HTR-8/SVneo (cell line): ENCODE measurements around the gene GDF9.

Experiments
- DNase-seq: peaks from one replicate; pipeline ENCODE4 v3.0.0; 2011; ENCODE audit warnings: low spot score, mixed read lengths; ENCODE audit not compliant: insufficient read length
- FAIRE-seq: peaks from 2 replicates; lab custom pipeline; 2011; peaks lifted over from hg19 to GRCh38; lab: Jason Lieb, UNC

Gene GDF9, protein sequence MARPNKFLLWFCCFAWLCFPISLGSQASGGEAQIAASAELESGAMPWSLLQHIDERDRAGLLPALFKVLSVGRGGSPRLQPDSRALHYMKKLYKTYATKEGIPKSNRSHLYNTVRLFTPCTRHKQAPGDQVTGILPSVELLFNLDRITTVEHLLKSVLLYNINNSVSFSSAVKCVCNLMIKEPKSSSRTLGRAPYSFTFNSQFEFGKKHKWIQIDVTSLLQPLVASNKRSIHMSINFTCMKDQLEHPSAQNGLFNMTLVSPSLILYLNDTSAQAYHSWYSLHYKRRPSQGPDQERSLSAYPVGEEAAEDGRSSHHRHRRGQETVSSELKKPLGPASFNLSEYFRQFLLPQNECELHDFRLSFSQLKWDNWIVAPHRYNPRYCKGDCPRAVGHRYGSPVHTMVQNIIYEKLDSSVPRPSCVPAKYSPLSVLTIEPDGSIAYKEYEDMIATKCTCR

DNA sequence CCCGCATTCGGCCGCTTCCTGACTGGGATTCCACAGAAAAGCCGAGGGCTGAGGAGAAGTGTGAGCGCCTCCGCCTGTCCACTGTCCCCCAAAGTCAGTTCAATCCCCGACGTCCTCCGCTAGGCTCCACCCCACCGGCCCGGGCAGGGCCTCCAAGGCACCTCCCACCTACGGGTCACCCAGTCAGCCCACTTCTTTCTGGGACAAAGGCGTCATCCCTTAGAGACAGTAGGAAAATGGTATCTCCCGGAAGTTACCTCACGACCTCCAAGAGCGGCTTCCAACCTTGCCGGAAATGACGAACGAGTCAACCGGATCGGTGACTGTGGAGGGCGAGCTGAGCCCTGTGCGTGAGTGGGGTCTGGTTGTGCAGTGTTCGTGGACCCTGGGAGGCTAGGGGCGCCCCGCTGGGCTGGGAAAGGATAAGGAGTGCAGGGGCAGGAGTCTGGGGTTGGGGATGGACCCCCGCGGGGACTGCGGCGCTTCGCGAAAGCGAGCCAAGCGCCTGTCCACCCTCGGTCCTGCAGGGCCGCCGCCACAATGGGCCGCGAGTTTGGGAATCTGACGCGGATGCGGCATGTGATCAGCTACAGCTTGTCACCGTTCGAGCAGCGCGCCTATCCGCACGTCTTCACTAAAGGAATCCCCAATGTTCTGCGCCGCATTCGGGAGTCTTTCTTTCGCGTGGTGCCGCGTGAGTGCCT, at the start of gene GDF9, which contains the start of gene UQCRQ:
GDF9 (minus strand) TSS at position 128 of the 704 bp plus-strand sequence. CDS start 1,936 bp downstream, outside the sequence.
UQCRQ (plus strand) TSS at position 301 of the 704 bp plus-strand sequence; CDS start at position 541, 240 bp downstream.
- peak; percentile 96 for FAIRE-seq
- DNase-seq, result peak; percentile 98

DNA sequence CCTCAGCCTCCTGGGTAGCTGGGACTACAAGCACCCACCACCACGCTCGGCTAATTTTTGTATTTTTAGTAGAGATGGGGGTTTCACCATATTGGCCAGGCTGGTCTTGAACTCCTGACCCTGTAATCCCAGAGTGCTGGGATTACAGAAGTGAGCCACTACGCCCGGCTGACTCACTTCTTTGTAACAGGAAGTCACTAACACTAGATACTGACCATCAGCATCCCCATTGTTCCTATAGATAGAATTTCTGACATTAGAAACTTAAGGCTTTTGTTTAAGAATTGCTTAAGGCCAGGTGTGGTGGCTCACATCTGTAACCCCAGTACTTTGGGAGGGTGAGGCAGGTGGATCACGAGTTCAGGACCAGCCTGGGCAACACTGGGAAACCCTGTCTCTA, 49.4 kb upstream of the GDF9 start:
- no peak for DNase-seq
- FAIRE-seq, result no peak

DNA sequence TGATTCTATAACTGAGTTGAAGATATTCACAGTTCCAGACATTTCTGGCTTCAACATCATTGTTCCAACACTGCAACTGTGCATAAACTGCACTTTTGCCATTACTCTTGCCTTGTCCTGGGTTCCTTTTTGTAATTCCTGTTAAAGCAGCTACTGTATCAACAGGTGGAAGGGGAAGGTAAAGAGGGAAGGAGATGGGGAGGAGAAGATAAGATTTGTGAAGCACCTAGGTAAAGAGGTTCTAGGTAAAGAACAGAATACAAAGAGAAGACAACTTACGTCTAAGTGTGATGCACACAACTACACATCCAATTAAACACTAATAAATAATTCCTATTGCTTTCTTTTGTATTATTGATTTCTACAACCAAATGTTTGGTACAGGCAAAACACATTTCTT, 43.4 kb upstream of the GDF9 start:
- no peak for FAIRE-seq
- no peak for DNase-seq

DNA sequence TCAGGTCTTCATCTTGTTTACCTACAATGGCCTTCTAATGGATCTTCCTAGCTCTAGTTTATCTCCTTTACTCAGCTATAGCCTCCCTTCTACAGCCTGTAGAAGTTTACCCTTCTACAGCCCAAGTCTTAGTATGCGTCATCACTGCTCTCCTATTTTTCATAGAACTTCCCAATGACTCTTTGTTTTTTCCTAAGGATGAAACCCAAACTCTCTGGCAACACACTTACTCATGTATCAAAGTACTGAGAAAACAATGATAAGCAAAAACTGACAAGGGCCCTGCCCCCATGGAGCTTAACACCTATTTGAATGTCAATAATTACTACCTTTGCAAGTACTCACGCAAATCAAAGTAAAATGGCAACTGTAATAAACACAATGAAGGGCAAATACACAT, 40.9 kb upstream of the GDF9 start:
- DNase-seq (no peak), FAIRE-seq (no peak)

DNA sequence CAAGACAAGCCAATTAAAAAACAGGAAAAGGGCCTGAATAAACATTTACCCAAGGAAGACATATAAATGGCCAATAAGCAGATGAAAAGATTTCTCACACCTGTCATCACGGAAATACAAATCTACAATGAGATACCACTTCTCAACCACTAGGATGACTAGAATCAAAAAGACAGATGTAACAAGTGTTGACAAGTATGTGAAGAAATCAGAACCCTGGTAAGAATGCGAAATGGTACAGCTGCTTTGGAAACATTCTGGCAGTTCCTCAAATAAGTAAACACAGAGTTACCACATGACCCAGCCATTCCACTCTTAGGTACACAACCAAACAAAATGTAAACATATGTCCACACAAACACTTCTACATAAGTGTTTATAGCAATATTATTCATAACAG, 39.7 kb upstream of the GDF9 start:
- no peak for DNase-seq
- no peak for FAIRE-seq

DNA sequence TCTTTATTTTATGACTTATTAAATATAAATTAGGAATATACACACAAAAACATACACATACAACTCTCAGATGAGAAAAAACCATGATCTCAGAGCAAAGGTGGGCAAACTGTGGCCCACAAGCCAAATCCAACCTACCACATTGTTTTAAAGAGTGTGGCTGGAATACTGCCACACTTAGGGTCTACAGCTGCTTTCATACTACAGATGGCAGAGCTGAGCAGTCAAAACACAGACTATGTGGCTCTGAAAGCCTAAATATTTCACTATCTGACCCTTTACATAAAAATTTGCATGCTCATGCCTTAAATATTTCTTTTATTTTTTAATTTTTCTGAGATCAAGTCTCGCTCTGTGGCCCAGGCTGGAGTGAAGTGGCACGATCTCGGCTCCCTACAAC, 35.5 kb upstream of the GDF9 start:
- FAIRE-seq (no peak), DNase-seq (no peak)

DNA sequence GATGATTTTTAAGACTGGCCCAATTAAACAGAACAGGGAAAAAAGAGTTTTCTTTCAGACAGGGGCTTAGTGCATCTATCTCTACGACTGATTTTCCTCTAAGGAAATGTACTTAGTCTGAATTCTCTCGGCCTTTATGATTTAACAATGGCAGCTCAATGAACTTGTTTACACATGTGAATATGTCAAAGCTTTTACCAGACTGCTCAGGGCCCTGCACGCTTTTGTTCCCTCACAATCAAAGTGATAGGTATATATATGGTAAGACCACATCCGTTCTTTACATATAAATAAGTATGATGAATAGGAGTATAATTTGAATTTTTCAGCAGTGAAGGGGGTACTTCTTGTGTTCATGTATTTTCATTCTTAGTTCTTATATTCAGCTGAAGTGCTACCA, 34.8 kb upstream of the GDF9 start:
- no peak for FAIRE-seq
- DNase-seq, result no peak

DNA sequence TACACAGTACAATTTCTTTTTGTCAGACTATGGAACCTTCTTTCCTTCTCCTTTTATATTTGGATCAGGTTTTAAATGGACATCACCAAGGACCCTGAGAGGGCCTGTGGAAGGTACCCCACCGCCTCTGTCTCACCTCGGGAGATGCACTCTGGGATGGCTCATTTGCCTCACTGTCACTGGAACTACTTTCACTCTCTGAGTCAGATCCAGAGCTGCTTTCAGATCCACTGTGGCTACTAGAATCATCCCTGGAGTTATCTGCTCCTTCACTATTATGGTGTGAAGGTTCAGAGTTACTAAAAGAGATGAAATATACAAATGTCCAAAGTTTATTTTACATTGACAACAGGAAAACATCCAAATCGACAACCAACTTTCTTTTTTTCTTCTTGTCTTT, 31.8 kb upstream of the GDF9 start:
- FAIRE-seq, result no peak
- DNase-seq, result no peak

DNA sequence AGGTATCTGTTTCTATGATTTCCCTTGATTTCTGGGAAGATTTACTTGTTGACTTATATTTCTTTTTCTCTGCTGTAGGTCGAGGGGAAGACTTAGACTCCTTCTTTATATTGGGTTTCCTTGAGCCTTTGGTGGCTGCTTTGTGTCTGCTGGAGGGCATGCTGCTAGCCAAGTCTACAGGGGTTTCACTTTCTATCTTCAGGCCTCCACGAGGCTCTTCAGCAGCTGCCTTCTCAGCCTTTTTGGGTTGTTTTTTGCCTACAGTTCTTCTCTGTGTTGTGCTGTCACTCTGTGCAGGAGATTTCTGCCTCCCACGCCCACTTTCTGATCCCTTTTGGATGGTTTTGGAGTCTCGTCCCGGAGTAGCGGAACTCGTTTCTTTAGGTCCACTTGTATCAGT, 30.4 kb upstream of the GDF9 start:
- DNase-seq (no peak), FAIRE-seq (no peak)

DNA sequence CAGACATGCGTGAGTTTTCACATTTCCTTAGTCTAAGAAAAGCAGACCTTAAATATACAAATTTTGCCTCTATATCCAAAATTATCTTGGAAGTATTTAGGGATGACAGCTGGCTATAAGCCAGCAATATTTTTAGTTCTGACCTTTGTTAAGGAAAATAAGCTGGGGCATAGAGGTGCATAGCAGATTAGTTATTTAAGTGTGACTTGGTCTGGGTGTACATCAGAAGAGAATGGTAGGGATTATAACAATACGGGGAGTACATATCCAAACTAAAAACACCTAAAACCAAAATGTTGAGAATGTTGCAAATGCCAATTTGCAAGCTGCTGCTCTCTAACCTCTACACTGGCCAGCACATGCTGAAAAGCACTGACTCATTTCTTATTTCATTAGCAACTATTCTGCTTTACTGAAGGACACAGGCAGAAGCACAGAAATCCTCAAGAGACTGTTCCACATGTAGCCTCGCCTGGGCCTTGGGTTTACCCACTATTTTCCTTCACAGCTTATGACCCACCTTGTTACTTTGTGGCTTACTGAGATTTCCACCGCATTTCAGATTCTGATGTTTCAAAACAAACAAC, 29.5 kb upstream of the GDF9 start:
- DNase-seq, result no peak

DNA sequence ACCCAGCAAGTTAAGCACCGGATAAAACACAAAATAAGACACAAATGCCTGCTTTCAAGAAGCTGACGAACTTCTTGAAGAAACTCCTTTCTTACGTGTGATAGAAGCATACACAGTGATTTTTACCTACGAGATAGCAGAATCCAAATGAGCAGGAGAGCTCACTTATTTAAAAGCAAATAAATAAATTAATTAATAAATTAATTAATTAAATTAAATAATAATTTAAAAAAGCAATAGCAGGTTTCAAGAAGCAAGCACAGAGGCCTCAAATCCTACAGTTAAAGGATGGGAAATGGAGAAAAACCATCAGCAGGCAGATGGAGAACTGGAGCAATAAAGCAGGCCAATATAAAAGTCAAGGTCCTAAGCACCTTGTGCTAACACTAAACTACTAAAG, 24.5 kb upstream of the GDF9 start:
- FAIRE-seq, result no peak

More for the DNA sequence above, 29.5 kb upstream of the GDF9 start:
- no peak for FAIRE-seq

DNA sequence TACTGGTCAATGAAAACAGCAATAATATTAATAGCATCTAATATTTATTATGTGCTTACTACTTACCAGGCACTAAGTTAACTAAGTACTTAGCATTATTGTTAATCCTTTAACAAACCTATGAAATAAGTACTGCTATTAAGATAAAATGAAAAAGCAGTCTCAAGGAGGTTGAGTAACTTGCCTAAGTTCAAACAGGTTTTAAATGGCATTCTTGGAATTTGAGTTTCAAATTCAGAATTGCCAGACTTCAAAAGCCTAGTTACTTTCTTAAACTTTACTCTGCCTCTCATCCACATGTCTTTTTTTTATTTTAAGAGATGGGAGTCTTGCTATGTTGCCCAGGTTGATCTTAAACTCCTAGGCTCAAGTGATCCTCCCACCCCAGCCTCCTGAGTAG, 23.2 kb upstream of the GDF9 start:
- DNase-seq (no peak), FAIRE-seq (no peak)

More for the DNA sequence above, 24.5 kb upstream of the GDF9 start:
- no peak for DNase-seq

DNA sequence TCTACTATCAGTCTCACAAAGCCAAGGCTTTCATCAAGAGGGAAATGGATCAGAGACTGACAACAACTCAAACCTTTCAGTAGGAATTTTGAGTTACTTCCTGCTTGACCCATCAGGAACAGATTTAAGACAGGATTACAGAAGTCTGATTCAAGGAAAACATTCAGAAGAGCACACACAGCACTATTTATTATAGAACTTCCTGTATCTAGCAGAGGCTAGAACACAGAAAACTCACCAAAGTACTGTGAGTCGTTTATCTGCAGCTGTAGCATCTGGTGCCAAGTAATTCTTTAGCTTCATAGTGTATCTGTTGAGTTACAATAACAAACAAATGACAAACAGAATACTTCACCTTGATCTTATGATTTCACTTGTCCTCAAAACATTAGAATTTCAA, 21.0 kb upstream of the GDF9 start:
- DNase-seq (no peak), FAIRE-seq (no peak)

DNA sequence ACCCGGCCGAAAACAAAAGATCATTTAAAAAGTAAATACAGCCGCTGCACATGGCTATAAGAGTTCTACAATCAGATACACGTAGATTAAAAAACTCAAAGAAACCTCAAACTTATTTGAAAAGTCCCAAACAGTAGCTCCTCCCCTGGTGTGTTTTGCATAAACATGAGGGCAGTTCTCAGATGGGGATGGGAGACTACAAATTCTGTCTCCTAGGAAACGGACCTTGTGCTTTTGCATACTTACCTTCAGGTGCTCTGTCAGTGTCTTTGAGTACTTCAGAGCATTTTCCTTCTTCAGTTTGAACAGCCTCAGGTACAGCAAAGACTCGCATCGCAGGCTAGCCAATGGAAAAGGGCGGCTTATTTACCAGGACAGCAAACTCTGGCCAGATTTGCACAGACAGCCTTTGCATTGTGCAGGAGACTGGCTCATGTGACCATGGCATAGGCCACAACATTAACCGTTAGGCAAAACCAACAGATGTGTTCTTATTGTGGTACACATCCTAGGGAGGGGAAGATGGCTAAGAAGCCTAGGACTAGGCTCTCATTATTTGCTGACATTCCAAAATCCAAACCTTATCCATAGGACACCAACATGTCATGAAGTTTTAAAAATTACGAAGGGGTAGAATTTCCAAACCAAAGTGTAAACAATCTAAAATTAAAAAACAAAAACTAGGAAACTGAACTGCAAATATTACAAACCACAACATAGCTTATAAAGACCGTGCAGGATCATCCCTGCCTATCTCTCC, 20.0 kb upstream of the GDF9 start:
- DNase-seq (no peak), FAIRE-seq (no peak)

DNA sequence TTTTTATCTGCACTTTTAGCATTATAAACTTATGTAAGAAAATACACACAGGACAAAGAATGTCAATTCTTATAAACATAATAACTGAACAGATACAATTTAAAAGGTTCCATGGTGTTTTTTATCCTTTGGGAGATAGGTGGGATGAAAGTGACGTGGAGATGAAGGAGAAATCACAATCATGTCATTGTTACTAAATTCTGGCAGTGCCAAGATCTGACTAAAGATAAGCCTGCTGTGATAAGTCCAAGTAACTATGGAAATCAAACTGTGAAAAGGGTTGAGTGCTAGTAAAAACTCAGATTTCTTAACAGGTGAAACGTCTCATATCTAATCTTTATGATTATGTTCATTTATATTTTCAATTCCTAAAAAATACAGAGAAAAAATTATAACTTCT, 18.3 kb upstream of the GDF9 start:
- no peak for FAIRE-seq
- DNase-seq, result no peak

DNA sequence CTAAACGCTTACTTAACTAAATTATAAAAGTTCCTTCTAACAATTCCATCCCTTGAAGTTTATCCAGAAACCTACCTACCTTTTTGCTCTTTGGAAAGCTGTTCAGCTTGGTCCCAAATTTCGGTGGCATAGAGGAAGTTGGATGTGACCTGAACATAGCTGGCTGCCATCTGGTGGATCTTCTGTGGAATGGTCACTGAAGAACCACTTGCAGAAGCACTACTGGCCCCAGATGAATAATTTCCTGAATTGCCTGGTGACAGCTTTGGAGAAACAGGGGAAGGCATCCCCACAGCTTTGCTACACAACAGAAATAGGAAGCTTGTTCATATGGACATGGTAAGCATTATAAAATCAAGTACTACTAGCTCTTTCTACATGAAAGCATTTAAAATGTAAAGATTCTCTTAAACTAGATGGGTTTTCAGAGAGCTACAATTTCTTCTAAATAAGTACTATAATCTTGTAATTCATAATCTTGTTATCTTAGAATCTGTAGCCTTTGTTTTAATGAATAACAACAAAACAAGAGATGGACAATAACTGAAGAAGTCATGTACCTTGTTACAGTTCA, 17.1 kb upstream of the GDF9 start:
- DNase-seq, result peak; percentile 63

DNA sequence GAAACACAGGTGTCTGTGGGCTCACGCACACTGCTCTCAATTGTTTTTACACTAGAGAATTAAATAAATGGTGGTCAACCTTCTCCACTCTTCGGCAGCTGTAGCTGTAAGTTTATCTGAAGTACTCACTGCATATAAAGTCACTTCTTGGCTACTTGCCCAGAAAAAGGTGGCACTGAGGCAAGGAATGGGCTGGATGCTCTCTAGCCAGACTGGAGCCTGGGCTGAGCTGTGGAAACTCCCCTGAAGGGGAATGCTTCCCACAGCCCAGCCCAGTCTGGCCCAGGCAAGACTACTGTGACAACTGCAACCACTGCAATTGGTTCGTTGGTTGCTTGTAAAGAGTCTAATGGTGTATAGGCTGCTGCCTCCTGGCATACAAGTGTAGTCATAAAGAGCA, 11.7 kb upstream of the GDF9 start:
- FAIRE-seq (no peak), DNase-seq (no peak)

More for the DNA sequence above, 17.1 kb upstream of the GDF9 start:
- FAIRE-seq, result no peak

DNA sequence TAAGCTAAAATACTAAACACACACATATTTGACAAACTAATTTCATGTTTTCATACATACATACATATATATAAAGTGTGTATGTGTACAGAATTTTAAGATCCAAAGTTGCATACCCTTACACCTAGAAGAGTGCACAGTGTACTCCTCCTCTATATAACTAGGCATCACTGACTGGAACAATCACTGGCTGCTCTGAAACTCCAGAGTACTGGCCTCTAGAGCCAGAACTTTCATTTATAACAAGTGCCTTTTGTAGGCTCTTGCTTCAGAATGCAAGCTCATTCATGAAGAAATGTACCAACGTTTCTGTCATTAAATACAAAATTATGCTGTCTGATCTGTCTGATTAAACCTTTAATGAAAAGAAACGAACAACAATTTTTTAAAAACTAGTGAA, 11.2 kb upstream of the GDF9 start:
- FAIRE-seq (no peak), DNase-seq (no peak)

DNA sequence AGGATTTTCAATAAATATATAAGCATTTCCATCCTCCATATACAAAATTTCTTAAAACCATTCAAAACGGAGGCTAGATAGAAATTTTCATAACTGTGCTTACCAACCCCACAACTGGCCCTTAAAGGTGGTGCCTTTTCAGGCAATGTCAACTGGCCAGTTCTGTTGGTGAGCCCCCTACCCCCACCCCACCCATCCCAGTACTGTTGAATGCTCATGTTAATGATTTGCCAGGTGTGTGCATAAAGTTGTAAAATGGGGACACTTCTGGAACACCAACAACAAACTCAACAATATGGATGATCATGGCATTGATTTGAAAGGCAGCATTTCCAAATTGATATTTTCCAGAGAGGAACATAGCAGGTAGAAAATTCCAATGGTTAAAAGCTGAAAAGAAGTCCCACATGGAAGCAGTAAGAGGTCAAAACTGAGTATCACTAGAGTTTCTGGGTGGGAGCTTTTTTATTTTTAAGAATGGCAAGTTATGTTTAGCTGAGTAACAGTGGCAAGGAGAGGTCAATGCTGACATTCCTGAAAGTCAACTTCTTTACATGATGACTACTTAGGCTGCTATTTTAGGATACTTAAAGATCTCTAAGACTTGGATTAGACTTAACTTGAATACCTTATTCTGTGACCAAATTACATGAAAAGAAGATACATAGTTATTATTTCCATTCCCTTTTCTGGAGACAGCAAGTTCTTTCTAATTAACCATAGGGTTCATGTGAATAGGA, 9.9 kb upstream of the GDF9 start:
- DNase-seq (no peak), FAIRE-seq (no peak)
